B cell (primary cell): ENCODE measurements around the gene PRRT2. TPM values are rescaled to one million over a fixed set of nuclear protein-coding genes. Genes with fewer than 3 reads are reported as not detected.

Experiments
- ATAC-seq: fragments of 200-7000 bp; cut with Tn5 transposase; one replicate; pipeline ENCODE4 v1.10.0; 2021; ENCODE audit warnings: low read depth, mild to moderate bottlenecking, moderate number of reproducible peaks, moderate library complexity
- CTCF ChIA-PET: fragments of 350-600 bp; sonication (Branson Sonifier 250); formaldehyde crosslinking; loops from one replicate; lab custom pipeline; 2021; ENCODE audit warnings: antibody characterized with exemption, inconsistent platforms; lab: Charles Lee
- POLR2A ChIA-PET: fragments of 350-600 bp; sonication (Branson Sonifier 250); formaldehyde crosslinking; loops from one replicate; lab custom pipeline; 2021; ENCODE audit warnings: antibody characterized with exemption; lab: Charles Lee
- DNase-seq: peaks from one replicate; pipeline ENCODE4 v3.0.0; 2013
- H2AFZ ChIP-seq: 2 replicates; pipeline ENCODE4 v1.6.1; 2012; ENCODE audit warnings: mild to moderate bottlenecking, low read depth, low read length; ENCODE audit not compliant: insufficient read depth, poor library complexity, severe bottlenecking
- H3K27ac ChIP-seq, 2 donors: 1 replicate in 1 of 2; 2 replicates in 1 of 2; pipeline ENCODE4 v1.5.1; 2012 to 2013; ENCODE audit warnings: low read length in 2 of 2, mild to moderate bottlenecking in 2 of 2, moderate library complexity in 1 of 2
- H3K27me3 ChIP-seq, 4 experiments: fragments of 200-600 bp in 1 of 4; sonication (generic) in 1 of 4; replicated peaks in 1 of 4; 1 replicate in 2 of 4; 2 replicates in 2 of 4; pipeline versions ENCODE4 v1.6.1 to v1.7.0; 2013 to 2016; ENCODE audit warnings: low read length in 3 of 4, mild to moderate bottlenecking in 2 of 4, mixed read lengths in 1 of 4, moderate library complexity in 1 of 4; ENCODE audit not compliant: insufficient read depth in 4 of 4, control insufficient read depth in 3 of 4; ENCODE audit errors: control extremely low read depth in 1 of 4
- H3K36me3 ChIP-seq, 2 experiments: replicated peaks in 1 of 2; 1 replicate in 1 of 2; 2 replicates in 1 of 2; pipeline versions ENCODE4 v1.6.1 to v1.7.1; 2013; ENCODE audit warnings: low read length in 1 of 2; ENCODE audit not compliant: insufficient read depth in 2 of 2, control insufficient read depth in 1 of 2; ENCODE audit errors: control extremely low read depth in 1 of 2, extremely low read depth in 1 of 2
- H3K4me1 ChIP-seq, 2 donors: fragments of 200-600 bp in 1 of 2; sonication (generic) in 1 of 2; 1 replicate in 1 of 2; 2 replicates in 1 of 2; pipeline versions ENCODE4 v1.5.1 to v1.6.1; 2013 to 2017; ENCODE audit warnings: low read length in 2 of 2; ENCODE audit not compliant: control insufficient read depth in 2 of 2, insufficient read depth in 2 of 2
- H3K4me2 ChIP-seq: replicated peaks from 2 replicates; pipeline ENCODE3; 2012; ENCODE audit warnings: mild to moderate bottlenecking, low read depth, low read length; ENCODE audit not compliant: poor library complexity, severe bottlenecking
- H3K4me3 ChIP-seq, 5 experiments: fragments of 200-600 bp in 1 of 5; sonication (generic) in 1 of 5; 1 replicate in 3 of 5; 2 replicates in 2 of 5; pipeline versions ENCODE4 v1.5.1 to v1.7.0; 2011 to 2016; ENCODE audit warnings: low read length in 4 of 5, mild to moderate bottlenecking in 4 of 5, low read depth in 2 of 5, control low read depth in 1 of 5, moderate library complexity in 1 of 5; ENCODE audit not compliant: insufficient read depth in 1 of 5; ENCODE audit errors: control extremely low read depth in 1 of 5, extremely low read depth in 1 of 5
- H3K79me2 ChIP-seq: fragments of 200-600 bp; sonication (generic); one replicate; pipeline ENCODE4 v1.6.0; 2016; ENCODE audit warnings: low read length; ENCODE audit not compliant: control insufficient read depth, insufficient read depth
- H3K9ac ChIP-seq: fragments of 200-600 bp; sonication (generic); 2 replicates; pipeline ENCODE4 v1.6.1; 2017; ENCODE audit warnings: mild to moderate bottlenecking, low read length, moderate library complexity
- H3K9me3 ChIP-seq, 3 donors: one replicate each; pipeline versions ENCODE4 v1.6.1 to v1.7.1; 2013; ENCODE audit warnings: low read length in 2 of 3; ENCODE audit not compliant: control insufficient read depth in 2 of 3, insufficient read depth in 1 of 3; ENCODE audit errors: control extremely low read depth in 1 of 3
- H4K20me1 ChIP-seq: 2 replicates; pipeline ENCODE4 v1.6.0; 2012; ENCODE audit warnings: mild to moderate bottlenecking, low read length; ENCODE audit not compliant: insufficient read depth, control insufficient read depth, poor library complexity, severe bottlenecking
- H3K27ac Mint-ChIP-seq: one replicate; pipeline ENCODE4 v1.8.0; 2021; ENCODE audit warnings: mixed read lengths
- H3K27me3 Mint-ChIP-seq: one replicate; pipeline ENCODE4 v1.8.0; 2021; ENCODE audit warnings: mixed read lengths
- H3K4me1 Mint-ChIP-seq: one replicate; pipeline ENCODE4 v1.8.0; 2021; ENCODE audit warnings: mixed read lengths
- H3K4me3 Mint-ChIP-seq: one replicate; pipeline ENCODE4 v1.8.0; 2021; ENCODE audit warnings: mixed read lengths
- H3K9me3 Mint-ChIP-seq: one replicate; pipeline ENCODE4 v1.8.0; 2022; ENCODE audit warnings: mixed read lengths; ENCODE audit not compliant: insufficient read depth
- EZH2 ChIP-seq: IDR thresholded peaks from 2 replicates; pipeline ENCODE4 v1.6.1; 2012; ENCODE audit warnings: borderline replicate concordance, low read depth, mild to moderate bottlenecking, moderate library complexity, low read length; ENCODE audit not compliant: insufficient read depth, poor library complexity, severe bottlenecking
- WGBS: methylation state at CpG from one replicate; pipeline ENCODE4 v1.1.5; 2013; ENCODE audit warnings: missing lambda C conversion rate; ENCODE audit not compliant: insufficient coverage; 5-methylcytosine and 5-hydroxymethylcytosine counted together
- intact Hi-C: fragments of 100-400 bp; cut with micrococcal nuclease; formaldehyde crosslinking; loops from one replicate; pipeline ENCODE4 v1.10.0; 2022
- polyA plus RNA-seq: library from polyadenylated mRNA; depleted of rRNA; stranded (reverse); fragments of >200 nt; gene quantifications from 2 replicates; pipeline ENCODE4 v1.2.3, GENCODE V29; 2012
- total RNA-seq, 2 donors: library from RNA; stranded (reverse); fragments of 120-200 nt in 1 of 2; gene quantifications; 1 replicate in 1 of 2; 2 replicates in 1 of 2; pipeline versions ENCODE4 v1.2.3 to v1.2.4, GENCODE V29; 2013 to 2022
- TF ChIP-seq, protein P1 (sequence below): fragments of 200-600 bp; IDR thresholded peaks from one replicate; pipeline ENCODE4 v1.8.0; 2022; ENCODE audit warnings: antibody characterized with exemption, mild to moderate bottlenecking

Gene PRRT2
- total and polyA plus RNA-seq, 2 donors (not counting 1 experiment from before 2014, with no cell fraction given): 0.79 to 3.1 TPM

GRCh38 chr16:29849505-29849904 lies 37.5 kb downstream of the PRRT2 start:
- DNase-seq (no peak), ATAC-seq (no peak)
- Mint-ChIP-seq H3K4me1 (no peaks in the 10 kb centered on the region), H3K4me3 (no peak overlapping the region), H3K27ac (no peak overlapping the region), H3K9me3 (no peaks in the 10 kb centered on the region), H3K27me3 (no peaks in the 10 kb centered on the region)
- 90% methylated on average over 3 of the region's 5 CpGs for WGBS
- H3K9ac ChIP-seq: no peak overlapping the region
- H3K27me3 ChIP-seq: no peaks in the 10 kb centered on the region
- no peak overlapping the region for H3K27ac ChIP-seq
- H2AFZ ChIP-seq: no peak overlapping the region
- no peak overlapping the region for H3K4me3 ChIP-seq
- intact Hi-C loops: loop anchor here (2.0 kb wide), 1 partner anchor 29 kb away; the partner anchor contains the start of gene MVP
- H3K36me3 ChIP-seq: peaks cover 0 to 25% of the 10 kb centered on the region in 2 experiments
- ChIA-PET POLR2A (interaction anchor here (1.7 kb wide), 1 partner anchor 42 kb away, joined by 10 read pairs; no protein-coding TSS in a partner anchor), CTCF (interaction anchor here (0.7 to 7.2 kb wide), 15 partner anchors 8 to 172 kb away, joined by 3 to 100 read pairs (median 7); partner anchors contain the start of genes MAZ, MVP and PRRT2)
- H4K20me1 ChIP-seq: no peaks in the 10 kb centered on the region
- no peaks in the 10 kb centered on the region for H3K79me2 ChIP-seq
- TF ChIP-seq EZH2: no peak
- TF ChIP-seq, protein P1, sequence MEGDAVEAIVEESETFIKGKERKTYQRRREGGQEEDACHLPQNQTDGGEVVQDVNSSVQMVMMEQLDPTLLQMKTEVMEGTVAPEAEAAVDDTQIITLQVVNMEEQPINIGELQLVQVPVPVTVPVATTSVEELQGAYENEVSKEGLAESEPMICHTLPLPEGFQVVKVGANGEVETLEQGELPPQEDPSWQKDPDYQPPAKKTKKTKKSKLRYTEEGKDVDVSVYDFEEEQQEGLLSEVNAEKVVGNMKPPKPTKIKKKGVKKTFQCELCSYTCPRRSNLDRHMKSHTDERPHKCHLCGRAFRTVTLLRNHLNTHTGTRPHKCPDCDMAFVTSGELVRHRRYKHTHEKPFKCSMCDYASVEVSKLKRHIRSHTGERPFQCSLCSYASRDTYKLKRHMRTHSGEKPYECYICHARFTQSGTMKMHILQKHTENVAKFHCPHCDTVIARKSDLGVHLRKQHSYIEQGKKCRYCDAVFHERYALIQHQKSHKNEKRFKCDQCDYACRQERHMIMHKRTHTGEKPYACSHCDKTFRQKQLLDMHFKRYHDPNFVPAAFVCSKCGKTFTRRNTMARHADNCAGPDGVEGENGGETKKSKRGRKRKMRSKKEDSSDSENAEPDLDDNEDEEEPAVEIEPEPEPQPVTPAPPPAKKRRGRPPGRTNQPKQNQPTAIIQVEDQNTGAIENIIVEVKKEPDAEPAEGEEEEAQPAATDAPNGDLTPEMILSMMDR: no peak
- no peaks in the 10 kb centered on the region for H3K9me3 ChIP-seq
- H3K4me1 ChIP-seq: no peaks in the 10 kb centered on the region
- no peak overlapping the region for H3K4me2 ChIP-seq

GRCh38 chr16:29850998-29851397 lies 39.0 kb downstream of the PRRT2 start:
- Mint-ChIP-seq H3K27ac (no peak overlapping the region), H3K27me3 (no peaks in the 10 kb centered on the region)
- ATAC-seq: no peak

More at GRCh38 chr16:29850998-29851397, 39.0 kb downstream of the PRRT2 start:
- Histone ChIP-seq H3K4me1 (no peaks in the 10 kb centered on the region), H3K9ac (no peak overlapping the region), H3K4me3 (no peak overlapping the region), H4K20me1 (no peaks in the 10 kb centered on the region), H3K27ac (no peak overlapping the region), H3K79me2 (no peaks in the 10 kb centered on the region), H2AFZ (no peak overlapping the region), H3K36me3 (peaks cover 0 to 16% of the 10 kb centered on the region in 2 experiments), H3K9me3 (no peaks in the 10 kb centered on the region), H3K4me2 (no peak overlapping the region), H3K27me3 (no peaks in the 10 kb centered on the region)
- H3K4me3 Mint-ChIP-seq: no peak overlapping the region
- intact Hi-C loops: no loop called here
- DNase-seq: no peak
- no peak for TF ChIP-seq EZH2
- TF ChIP-seq, protein P1: no peak
- ChIA-PET POLR2A (interaction anchor here (0.6 kb wide), 1 partner anchor 39 kb away, joined by 3 read pairs; no protein-coding TSS in a partner anchor), CTCF (interaction anchor here (0.8 to 7.2 kb wide), 4 partner anchors 43 to 150 kb away, joined by 3 to 100 read pairs (median 26); partner anchors contain the start of genes KIF22 and MAZ)
- no CpG with 5 or more reads among the region's 3 CpGs for WGBS
- no peaks in the 10 kb centered on the region for H3K4me1 Mint-ChIP-seq
- no peaks in the 10 kb centered on the region for H3K9me3 Mint-ChIP-seq
